Neural cell (in vitro differentiated cells): ENCODE measurements around the gene SGCB. TPM values are rescaled to one million over a fixed set of nuclear protein-coding genes. Genes with fewer than 3 reads are reported as not detected.

ENCODE experiments used
- H2AFZ ChIP-seq: fragments of 200-600, 300-800 bp; sonication (generic), shearing (Covaris generic); 2 replicates; pipeline ENCODE4 v1.6.0; 2014; ENCODE audit warnings: low read depth, mild to moderate bottlenecking, antibody characterized with exemption, low read length, moderate library complexity
- H3F3A ChIP-seq: fragments of 200-600 bp; shearing (Covaris generic); 2 replicates; pipeline ENCODE4 v1.6.1; 2016; ENCODE audit warnings: mild to moderate bottlenecking, moderate library complexity, mixed read lengths, antibody characterized with exemption, low read length; ENCODE audit not compliant: insufficient read depth, poor library complexity, severe bottlenecking
- H3K27ac ChIP-seq: fragments of 200-600, 300-800 bp; sonication (generic), shearing (Covaris generic); 2 replicates; pipeline ENCODE4 v1.5.1; 2014; ENCODE audit warnings: mild to moderate bottlenecking, low read length, moderate library complexity
- H3K27me3 ChIP-seq: fragments of 300-800, 200-600 bp; sonication (generic), shearing (Covaris generic); 2 replicates; pipeline ENCODE4 v1.6.0; 2014; ENCODE audit warnings: mild to moderate bottlenecking, low read depth, low read length, moderate library complexity; ENCODE audit not compliant: insufficient read depth
- H3K36me3 ChIP-seq: fragments of 300-800, 200-600 bp; sonication (generic), shearing (Covaris generic); 2 replicates; pipeline ENCODE4 v1.5.1; 2014; ENCODE audit warnings: mild to moderate bottlenecking, antibody characterized with exemption, low read length, moderate library complexity; ENCODE audit not compliant: insufficient read depth
- H3K4me2 ChIP-seq: fragments of 300-800, 200-600 bp; sonication (generic), shearing (Covaris generic); 2 replicates; pipeline ENCODE4 v1.6.0; 2014; ENCODE audit warnings: mild to moderate bottlenecking, low read length
- H3K4me3 ChIP-seq: fragments of 300-800, 200-600 bp; sonication (generic), shearing (Covaris generic); 2 replicates; pipeline ENCODE4 v1.5.1; 2014; ENCODE audit warnings: mild to moderate bottlenecking, low read length, moderate library complexity
- H3K79me2 ChIP-seq: fragments of 200-600 bp; shearing (Covaris generic); replicated peaks from 2 replicates; pipeline ENCODE4 v1.6.0; 2014; ENCODE audit warnings: mild to moderate bottlenecking, low read length, moderate library complexity; ENCODE audit not compliant: insufficient read depth
- H3K9ac ChIP-seq: fragments of 300-800, 200-600 bp; sonication (generic), shearing (Covaris generic); 2 replicates; pipeline ENCODE4 v1.6.1; 2016; ENCODE audit warnings: mild to moderate bottlenecking, low read length, mixed read lengths
- H3K9me2 ChIP-seq: fragments of 200-600 bp; shearing (Covaris generic); 2 replicates; pipeline ENCODE4 v1.6.1; 2016; ENCODE audit warnings: mild to moderate bottlenecking, low read length, mixed read lengths; ENCODE audit not compliant: insufficient read depth
- H3K9me3 ChIP-seq: fragments of 200-600, 300-800 bp; sonication (generic), shearing (Covaris generic); 2 replicates; pipeline ENCODE4 v1.6.1; 2016; ENCODE audit warnings: mild to moderate bottlenecking, mixed run types, low read length, moderate library complexity, mixed read lengths
- H4K20me1 ChIP-seq: fragments of 200-600 bp; shearing (Covaris generic); 2 replicates; pipeline ENCODE4 v1.6.1; 2016; ENCODE audit warnings: mild to moderate bottlenecking, mixed run types; ENCODE audit not compliant: insufficient read depth
- EP300 ChIP-seq: fragments of 450-650 bp; conservative IDR thresholded peaks from 2 replicates; pipeline ENCODE4 v1.6.1; 2014; ENCODE audit warnings: antibody characterized with exemption, mild to moderate bottlenecking, moderate library complexity; ENCODE audit not compliant: poor library complexity, severe bottlenecking
- EZH2 ChIP-seq: fragments of 200-600, 300-800 bp; shearing (Covaris generic), sonication (generic); IDR thresholded peaks from 2 replicates; pipeline ENCODE4 v1.6.1; 2014; ENCODE audit warnings: antibody characterized with exemption, low read length, borderline replicate concordance, mild to moderate bottlenecking; ENCODE audit not compliant: insufficient read depth, poor library complexity, severe bottlenecking
- MXI1 ChIP-seq: fragments of 450-650 bp; conservative IDR thresholded peaks from 2 replicates; pipeline ENCODE4 v1.6.1; 2014; ENCODE audit warnings: antibody characterized with exemption, mild to moderate bottlenecking; ENCODE audit not compliant: poor library complexity, severe bottlenecking
- POLR2AphosphoS5 ChIP-seq: IDR thresholded peaks from 2 replicates; pipeline ENCODE4 v1.6.1; 2012
- RAD21 ChIP-seq: fragments of 450-650 bp; conservative IDR thresholded peaks from 2 replicates; pipeline ENCODE4 v1.6.1; 2014; ENCODE audit warnings: antibody characterized with exemption, mild to moderate bottlenecking, moderate library complexity
- SMC3 ChIP-seq: fragments of 450-650 bp; conservative IDR thresholded peaks from 2 replicates; pipeline ENCODE4 v1.6.1; 2014; ENCODE audit warnings: antibody characterized with exemption, mild to moderate bottlenecking, moderate library complexity; ENCODE audit not compliant: poor library complexity
- TAF1 ChIP-seq: IDR thresholded peaks from 2 replicates; pipeline ENCODE4 v1.6.1; 2012; ENCODE audit warnings: low read depth
- polyA plus RNA-seq: library from polyadenylated mRNA; depleted of rRNA; stranded (reverse); fragments of >200 nt; gene quantifications from 2 replicates; pipeline ENCODE4 v1.2.3, GENCODE V29; 2014
- TF ChIP-seq, protein P1 (sequence below): IDR thresholded peaks from 2 replicates; pipeline ENCODE4 v1.6.1; 2012; ENCODE audit warnings: borderline replicate concordance
- TF ChIP-seq, protein P2 (sequence below): fragments of 450-650 bp; IDR thresholded peaks from 2 replicates; pipeline ENCODE4 v1.5.1; 2014; ENCODE audit warnings: antibody characterized with exemption, mild to moderate bottlenecking, moderate library complexity; ENCODE audit not compliant: poor library complexity, severe bottlenecking

Gene SGCB
- polyA plus RNA-seq, 1 donor from 2014 or later = 24.5 TPM

DNA sequence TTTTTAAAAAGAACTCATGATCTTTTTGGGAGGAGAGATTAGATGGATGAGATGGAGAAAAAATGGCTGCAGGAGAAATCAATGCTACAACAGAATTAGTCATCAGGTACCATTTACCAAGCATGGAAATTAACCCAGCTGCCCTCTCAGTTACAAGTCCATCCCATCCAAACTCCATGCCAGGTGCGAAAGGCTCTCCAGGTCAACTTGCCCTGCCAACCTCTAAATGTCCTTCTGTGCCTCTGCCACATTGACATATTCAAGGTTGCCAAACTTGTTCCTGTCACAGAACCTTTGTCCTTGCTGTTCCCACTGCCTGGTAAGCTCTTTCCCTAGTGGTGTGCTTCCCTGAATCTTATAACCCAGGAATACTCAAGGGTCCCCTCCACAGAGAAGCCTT is 20.2 kb upstream of the SGCB start:
- Histone ChIP-seq H3K4me3 (no peak overlapping the region), H3K36me3 (no peaks in the 10 kb centered on the region), H3F3A (no peaks in the 10 kb centered on the region), H3K27ac (no peak overlapping the region), H3K9ac (no peak overlapping the region), H3K9me2 (no peaks in the 10 kb centered on the region), H3K9me3 (no peaks in the 10 kb centered on the region), H3K27me3 (no peaks in the 10 kb centered on the region), H2AFZ (no peak overlapping the region), H4K20me1 (no peaks in the 10 kb centered on the region), H3K4me2 (no peak overlapping the region), H3K79me2 (no peaks in the 10 kb centered on the region)
- TF ChIP-seq RAD21 = no peak

- peaks cover 8% of the 10 kb centered on the region for H3K27me3 ChIP-seq
- H3K9ac ChIP-seq = no peak overlapping the region
- H2AFZ ChIP-seq = no peak overlapping the region
- peaks cover under 1% of the 10 kb centered on the region for H3K9me3 ChIP-seq
- H3K79me2 ChIP-seq = no peaks in the 10 kb centered on the region
- no peaks in the 10 kb centered on the region for H3K36me3 ChIP-seq
- H3K9me2 ChIP-seq = no peaks in the 10 kb centered on the region
- H4K20me1 ChIP-seq = no peaks in the 10 kb centered on the region
- no peaks in the 10 kb centered on the region for H3F3A ChIP-seq
- TF ChIP-seq EP300 = no peak
- no peak for TF ChIP-seq EZH2
- TF ChIP-seq, protein P1, sequence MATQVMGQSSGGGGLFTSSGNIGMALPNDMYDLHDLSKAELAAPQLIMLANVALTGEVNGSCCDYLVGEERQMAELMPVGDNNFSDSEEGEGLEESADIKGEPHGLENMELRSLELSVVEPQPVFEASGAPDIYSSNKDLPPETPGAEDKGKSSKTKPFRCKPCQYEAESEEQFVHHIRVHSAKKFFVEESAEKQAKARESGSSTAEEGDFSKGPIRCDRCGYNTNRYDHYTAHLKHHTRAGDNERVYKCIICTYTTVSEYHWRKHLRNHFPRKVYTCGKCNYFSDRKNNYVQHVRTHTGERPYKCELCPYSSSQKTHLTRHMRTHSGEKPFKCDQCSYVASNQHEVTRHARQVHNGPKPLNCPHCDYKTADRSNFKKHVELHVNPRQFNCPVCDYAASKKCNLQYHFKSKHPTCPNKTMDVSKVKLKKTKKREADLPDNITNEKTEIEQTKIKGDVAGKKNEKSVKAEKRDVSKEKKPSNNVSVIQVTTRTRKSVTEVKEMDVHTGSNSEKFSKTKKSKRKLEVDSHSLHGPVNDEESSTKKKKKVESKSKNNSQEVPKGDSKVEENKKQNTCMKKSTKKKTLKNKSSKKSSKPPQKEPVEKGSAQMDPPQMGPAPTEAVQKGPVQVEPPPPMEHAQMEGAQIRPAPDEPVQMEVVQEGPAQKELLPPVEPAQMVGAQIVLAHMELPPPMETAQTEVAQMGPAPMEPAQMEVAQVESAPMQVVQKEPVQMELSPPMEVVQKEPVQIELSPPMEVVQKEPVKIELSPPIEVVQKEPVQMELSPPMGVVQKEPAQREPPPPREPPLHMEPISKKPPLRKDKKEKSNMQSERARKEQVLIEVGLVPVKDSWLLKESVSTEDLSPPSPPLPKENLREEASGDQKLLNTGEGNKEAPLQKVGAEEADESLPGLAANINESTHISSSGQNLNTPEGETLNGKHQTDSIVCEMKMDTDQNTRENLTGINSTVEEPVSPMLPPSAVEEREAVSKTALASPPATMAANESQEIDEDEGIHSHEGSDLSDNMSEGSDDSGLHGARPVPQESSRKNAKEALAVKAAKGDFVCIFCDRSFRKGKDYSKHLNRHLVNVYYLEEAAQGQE = no peak
- TF ChIP-seq, protein P2, sequence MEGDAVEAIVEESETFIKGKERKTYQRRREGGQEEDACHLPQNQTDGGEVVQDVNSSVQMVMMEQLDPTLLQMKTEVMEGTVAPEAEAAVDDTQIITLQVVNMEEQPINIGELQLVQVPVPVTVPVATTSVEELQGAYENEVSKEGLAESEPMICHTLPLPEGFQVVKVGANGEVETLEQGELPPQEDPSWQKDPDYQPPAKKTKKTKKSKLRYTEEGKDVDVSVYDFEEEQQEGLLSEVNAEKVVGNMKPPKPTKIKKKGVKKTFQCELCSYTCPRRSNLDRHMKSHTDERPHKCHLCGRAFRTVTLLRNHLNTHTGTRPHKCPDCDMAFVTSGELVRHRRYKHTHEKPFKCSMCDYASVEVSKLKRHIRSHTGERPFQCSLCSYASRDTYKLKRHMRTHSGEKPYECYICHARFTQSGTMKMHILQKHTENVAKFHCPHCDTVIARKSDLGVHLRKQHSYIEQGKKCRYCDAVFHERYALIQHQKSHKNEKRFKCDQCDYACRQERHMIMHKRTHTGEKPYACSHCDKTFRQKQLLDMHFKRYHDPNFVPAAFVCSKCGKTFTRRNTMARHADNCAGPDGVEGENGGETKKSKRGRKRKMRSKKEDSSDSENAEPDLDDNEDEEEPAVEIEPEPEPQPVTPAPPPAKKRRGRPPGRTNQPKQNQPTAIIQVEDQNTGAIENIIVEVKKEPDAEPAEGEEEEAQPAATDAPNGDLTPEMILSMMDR = no peak
- TF ChIP-seq TAF1 = no peak
- no peak for TF ChIP-seq RAD21
- TF ChIP-seq POLR2AphosphoS5 = no peak
- no peak for TF ChIP-seq MXI1
- no peak for TF ChIP-seq SMC3
- H3K4me2 ChIP-seq = no peak overlapping the region
- no peak overlapping the region for H3K27ac ChIP-seq
- no peak overlapping the region for H3K4me3 ChIP-seq
Observed at GRCh38 chr4:52057196-52057595, 19.1 kb upstream of the SGCB start.

DNA sequence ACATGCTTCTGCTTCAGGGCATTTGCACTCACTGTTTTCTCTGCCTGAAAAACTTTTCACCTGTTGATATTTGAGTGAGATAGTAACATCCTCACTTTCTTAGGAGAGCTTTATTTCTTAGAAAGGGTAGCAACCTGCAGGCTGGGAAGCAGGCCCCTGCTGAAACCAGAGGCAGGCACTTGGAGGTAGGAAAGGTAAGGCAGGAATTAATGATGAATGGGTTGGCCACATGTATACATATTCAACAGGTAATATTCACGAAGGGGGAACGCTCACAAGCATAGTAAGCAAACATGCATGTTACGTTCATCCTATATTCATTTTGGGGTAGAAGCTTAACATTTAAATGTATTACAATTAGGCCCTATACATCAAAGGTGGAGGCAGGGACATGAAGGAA is 16.2 kb upstream of the SGCB start:
- H3K4me3 ChIP-seq = no peak overlapping the region
- no peaks in the 10 kb centered on the region for H3K9me2 ChIP-seq
- no peak for TF ChIP-seq EZH2
- TF ChIP-seq RAD21 = no peak
- TF ChIP-seq EP300 = no peak
- TF ChIP-seq, protein P2 = no peak
- TF ChIP-seq, protein P1 = no peak
- no peak for TF ChIP-seq SMC3
- no peak for TF ChIP-seq TAF1
- no peak for TF ChIP-seq MXI1
- TF ChIP-seq POLR2AphosphoS5 = no peak
- peaks cover 27% of the 10 kb centered on the region for H3K27me3 ChIP-seq
- no peaks in the 10 kb centered on the region for H3K36me3 ChIP-seq
- no peak overlapping the region for H2AFZ ChIP-seq
- no peak overlapping the region for H3K4me2 ChIP-seq
- H3K9me3 ChIP-seq = peaks cover 11% of the 10 kb centered on the region
- no peaks in the 10 kb centered on the region for H4K20me1 ChIP-seq
- no peak overlapping the region for H3K27ac ChIP-seq
- no peaks in the 10 kb centered on the region for H3F3A ChIP-seq
- no peaks in the 10 kb centered on the region for H3K79me2 ChIP-seq
- H3K9ac ChIP-seq = no peak overlapping the region
